Measurements from ENCODE around the gene ZFR. TPM values are rescaled to one million over a fixed set of nuclear protein-coding genes. Genes with fewer than 3 reads are reported as not detected.

ZFR gene
- total and polyA plus RNA-seq, 8 donors: 15.7 to 33.4 (median 23.1) TPM

DNA sequence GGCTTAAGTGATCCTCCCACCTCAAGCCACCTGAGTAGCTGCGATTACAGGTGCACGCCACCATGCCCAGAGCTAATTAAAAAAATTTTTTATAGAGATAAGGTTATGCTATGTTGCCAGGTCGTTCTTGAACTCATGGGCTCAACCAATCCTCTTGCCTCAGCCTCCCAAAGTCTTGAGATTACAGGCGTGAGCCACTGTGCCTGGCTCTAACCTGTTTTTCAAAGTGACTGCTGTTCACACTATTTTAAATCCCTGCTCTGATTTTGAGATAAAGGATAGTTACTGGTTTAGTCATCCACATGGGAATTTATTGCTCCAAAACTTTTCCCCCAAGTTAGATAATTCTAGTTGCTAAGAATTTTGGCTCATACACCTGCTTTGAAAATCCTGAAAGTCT lies 83.6 kb downstream of the ZFR start:
- no peaks in the 10 kb centered on the region for H3K27me3 ChIP-seq
- intact Hi-C loops (cut with DNase I): no loop called here
- TF ChIP-seq, protein P1, sequence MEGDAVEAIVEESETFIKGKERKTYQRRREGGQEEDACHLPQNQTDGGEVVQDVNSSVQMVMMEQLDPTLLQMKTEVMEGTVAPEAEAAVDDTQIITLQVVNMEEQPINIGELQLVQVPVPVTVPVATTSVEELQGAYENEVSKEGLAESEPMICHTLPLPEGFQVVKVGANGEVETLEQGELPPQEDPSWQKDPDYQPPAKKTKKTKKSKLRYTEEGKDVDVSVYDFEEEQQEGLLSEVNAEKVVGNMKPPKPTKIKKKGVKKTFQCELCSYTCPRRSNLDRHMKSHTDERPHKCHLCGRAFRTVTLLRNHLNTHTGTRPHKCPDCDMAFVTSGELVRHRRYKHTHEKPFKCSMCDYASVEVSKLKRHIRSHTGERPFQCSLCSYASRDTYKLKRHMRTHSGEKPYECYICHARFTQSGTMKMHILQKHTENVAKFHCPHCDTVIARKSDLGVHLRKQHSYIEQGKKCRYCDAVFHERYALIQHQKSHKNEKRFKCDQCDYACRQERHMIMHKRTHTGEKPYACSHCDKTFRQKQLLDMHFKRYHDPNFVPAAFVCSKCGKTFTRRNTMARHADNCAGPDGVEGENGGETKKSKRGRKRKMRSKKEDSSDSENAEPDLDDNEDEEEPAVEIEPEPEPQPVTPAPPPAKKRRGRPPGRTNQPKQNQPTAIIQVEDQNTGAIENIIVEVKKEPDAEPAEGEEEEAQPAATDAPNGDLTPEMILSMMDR (IDR thresholded peaks at IDR 0.05): no peak
- no peaks in the 10 kb centered on the region for H3K4me1 ChIP-seq
- ATAC-seq (no peak), DNase-seq (no peak), FAIRE-seq (no peak)
- no peaks in the 10 kb centered on the region for H3K9me3 ChIP-seq
- peaks cover 0 to 17% (median 6%) of the 10 kb centered on the region in 3 donors for H3K36me3 ChIP-seq
- no peak overlapping the region for H3K4me3 ChIP-seq
- H3K27ac ChIP-seq: no peak overlapping the region
- 87 to 90% methylated on average over 4 of the region's 4 CpGs for WGBS, 2 donors

GRCh38 chr5:32358611-32359010 lies 85.9 kb downstream of the ZFR start:
- DNase-seq: no peak
- Histone ChIP-seq H3K36me3 (peaks cover 0 to 28% (median 10%) of the 10 kb centered on the region in 3 donors), H3K27me3 (no peaks in the 10 kb centered on the region), H3K4me1 (no peaks in the 10 kb centered on the region), H3K4me3 (no peak overlapping the region), H3K9me3 (no peaks in the 10 kb centered on the region), H3K27ac (no peak overlapping the region)
- WGBS, 2 donors: 82 to 83% methylated on average over 6 of the region's 6 CpGs
- TF ChIP-seq, protein P1 (IDR thresholded peaks at IDR 0.05): no peak
- no peak for FAIRE-seq
- intact Hi-C loops (cut with DNase I): no loop called here
- ATAC-seq: no peak

GRCh38 chr5:32357658-32358057 lies 86.9 kb downstream of the ZFR start:
- ATAC-seq: no peak
- H3K27me3 ChIP-seq: no peaks in the 10 kb centered on the region
- intact Hi-C loops (cut with DNase I): no loop called here
- H3K4me1 ChIP-seq: no peaks in the 10 kb centered on the region
- TF ChIP-seq, protein P1 (IDR thresholded peaks at IDR 0.05): no peak
- H3K27ac ChIP-seq: no peak overlapping the region
- H3K9me3 ChIP-seq: no peaks in the 10 kb centered on the region
- DNase-seq: no peak
- no peak for FAIRE-seq
- no peak overlapping the region for H3K4me3 ChIP-seq
- H3K36me3 ChIP-seq: peaks cover 0 to 29% (median 10%) of the 10 kb centered on the region in 3 donors

GRCh38 chr5:32355686-32356085 lies 88.9 kb downstream of the ZFR start:
- ATAC-seq: no peak
- no peak for DNase-seq
- no peak overlapping the region for H3K4me3 ChIP-seq
- H3K36me3 ChIP-seq: peaks cover 0 to 19% (median 6%) of the 10 kb centered on the region in 3 donors
- TF ChIP-seq, protein P1 (IDR thresholded peaks at IDR 0.05): no peak
- no peaks in the 10 kb centered on the region for H3K27me3 ChIP-seq
- FAIRE-seq: no peak
- no peaks in the 10 kb centered on the region for H3K9me3 ChIP-seq
- no peak overlapping the region for H3K27ac ChIP-seq
- intact Hi-C loops (cut with DNase I): no loop called here
- H3K4me1 ChIP-seq: no peaks in the 10 kb centered on the region
- WGBS, 2 donors: 70 to 72% methylated on average over 4 of the region's 4 CpGs

GRCh38 chr5:32353420-32353819 lies 91.1 kb downstream of the ZFR start:
- no peak for FAIRE-seq
- no peak for ATAC-seq
- Histone ChIP-seq H3K27ac (no peak overlapping the region), H3K9me3 (no peaks in the 10 kb centered on the region), H3K27me3 (no peaks in the 10 kb centered on the region), H3K36me3 (peaks cover 0 to 14% (median 6%) of the 10 kb centered on the region in 3 donors), H3K4me1 (no peaks in the 10 kb centered on the region), H3K4me3 (no peak overlapping the region)
- DNase-seq: no peak
- TF ChIP-seq, protein P1 (IDR thresholded peaks at IDR 0.05): no peak
- WGBS, 2 donors: 94 to 97% methylated on average over 9 of the region's 9 CpGs
- intact Hi-C loops (cut with DNase I): no loop called here
